Astrocyte (in vitro differentiated cells and primary cell): ENCODE data around the gene CPA1. TPM values are rescaled to one million over a fixed set of nuclear protein-coding genes. Genes with fewer than 3 reads are reported as not detected.

ENCODE experiments used
- DNase-seq: peaks from one replicate; pipeline ENCODE4 v3.0.0-alpha.2; 2010; ENCODE audit warnings: low read depth
- FAIRE-seq: peaks from 2 replicates; lab custom pipeline; 2011; peaks lifted over from hg19 to GRCh38; lab: Jason Lieb, UNC
- H2AFZ ChIP-seq: 2 replicates; pipeline ENCODE4 v1.6.0; 2012; ENCODE audit warnings: low read depth, low read length, inconsistent platforms
- H3K27ac ChIP-seq: 2 replicates; pipeline ENCODE4 v1.5.1; 2011; ENCODE audit warnings: low read depth, low read length, inconsistent platforms
- H3K27me3 ChIP-seq: 2 replicates; pipeline ENCODE4 v1.6.0; 2011; ENCODE audit warnings: low read length, inconsistent platforms; ENCODE audit not compliant: insufficient read depth
- H3K36me3 ChIP-seq: 2 replicates; pipeline ENCODE4 v1.5.1; 2011; ENCODE audit warnings: low read length, inconsistent platforms; ENCODE audit not compliant: insufficient read depth
- H3K4me1 ChIP-seq: 2 replicates; pipeline ENCODE4 v1.5.1; 2011; ENCODE audit warnings: low read length, inconsistent platforms; ENCODE audit not compliant: insufficient read depth
- H3K4me2 ChIP-seq: 2 replicates; pipeline ENCODE4 v1.6.0; 2012; ENCODE audit warnings: low read length, inconsistent platforms
- H3K4me3 ChIP-seq: 2 replicates; pipeline ENCODE4 v1.5.1; 2011; ENCODE audit warnings: low read depth, mild to moderate bottlenecking, low read length, inconsistent platforms; ENCODE audit not compliant: insufficient read depth
- H3K79me2 ChIP-seq: 2 replicates; pipeline ENCODE4 v1.6.0; 2012; ENCODE audit warnings: mild to moderate bottlenecking, low read length, inconsistent platforms; ENCODE audit not compliant: insufficient read depth
- H3K9ac ChIP-seq: 2 replicates; pipeline ENCODE4 v1.6.0; 2012; ENCODE audit warnings: mild to moderate bottlenecking, low read length, inconsistent platforms
- H3K9me3 ChIP-seq: 2 replicates; pipeline ENCODE4 v1.5.1; 2012; ENCODE audit warnings: low read depth, mild to moderate bottlenecking, low read length, inconsistent platforms; ENCODE audit not compliant: insufficient read depth
- H4K20me1 ChIP-seq: 2 replicates; pipeline ENCODE4 v1.6.0; 2012; ENCODE audit warnings: low read length, inconsistent platforms; ENCODE audit not compliant: insufficient read depth
- H3K27ac Mint-ChIP-seq: one replicate; pipeline ENCODE4 v1.8.0; 2021; ENCODE audit warnings: mild to moderate bottlenecking, mixed read lengths; ENCODE audit not compliant: unreplicated experiment
- H3K27me3 Mint-ChIP-seq: one replicate; pipeline ENCODE4 v1.8.0; 2021; ENCODE audit warnings: low read depth, mixed read lengths; ENCODE audit not compliant: unreplicated experiment
- H3K36me3 Mint-ChIP-seq: one replicate; pipeline ENCODE4 v1.8.0; 2021; ENCODE audit warnings: low read depth, mixed read lengths; ENCODE audit not compliant: unreplicated experiment
- H3K4me1 Mint-ChIP-seq: one replicate; pipeline ENCODE4 v1.8.0; 2021; ENCODE audit warnings: low read depth, mixed read lengths; ENCODE audit not compliant: unreplicated experiment
- H3K4me3 Mint-ChIP-seq: one replicate; pipeline ENCODE4 v1.8.0; 2021; ENCODE audit warnings: mild to moderate bottlenecking, moderate library complexity, mixed read lengths; ENCODE audit not compliant: unreplicated experiment
- H3K9me3 Mint-ChIP-seq: one replicate; pipeline ENCODE4 v1.8.0; 2021; ENCODE audit warnings: mild to moderate bottlenecking, mixed read lengths; ENCODE audit not compliant: unreplicated experiment
- EZH2 ChIP-seq: IDR thresholded peaks from 2 replicates; pipeline ENCODE4 v1.6.1; 2012; ENCODE audit warnings: mild to moderate bottlenecking, low read length, inconsistent platforms; ENCODE audit not compliant: insufficient read depth
- total RNA-seq: library from RNA; stranded (reverse); gene quantifications from 2 replicates; pipeline ENCODE4 v1.2.1, GENCODE V29; 2021
- TF ChIP-seq, protein P1 (sequence below): IDR thresholded peaks from 2 replicates; pipeline ENCODE4 v1.5.1; 2011; ENCODE audit warnings: low read depth, mild to moderate bottlenecking, inconsistent platforms, low read length, moderate library complexity; ENCODE audit not compliant: insufficient read depth

The CPA1 gene
- total RNA-seq, 1 donor from 2014 or later, result not detected

DNA sequence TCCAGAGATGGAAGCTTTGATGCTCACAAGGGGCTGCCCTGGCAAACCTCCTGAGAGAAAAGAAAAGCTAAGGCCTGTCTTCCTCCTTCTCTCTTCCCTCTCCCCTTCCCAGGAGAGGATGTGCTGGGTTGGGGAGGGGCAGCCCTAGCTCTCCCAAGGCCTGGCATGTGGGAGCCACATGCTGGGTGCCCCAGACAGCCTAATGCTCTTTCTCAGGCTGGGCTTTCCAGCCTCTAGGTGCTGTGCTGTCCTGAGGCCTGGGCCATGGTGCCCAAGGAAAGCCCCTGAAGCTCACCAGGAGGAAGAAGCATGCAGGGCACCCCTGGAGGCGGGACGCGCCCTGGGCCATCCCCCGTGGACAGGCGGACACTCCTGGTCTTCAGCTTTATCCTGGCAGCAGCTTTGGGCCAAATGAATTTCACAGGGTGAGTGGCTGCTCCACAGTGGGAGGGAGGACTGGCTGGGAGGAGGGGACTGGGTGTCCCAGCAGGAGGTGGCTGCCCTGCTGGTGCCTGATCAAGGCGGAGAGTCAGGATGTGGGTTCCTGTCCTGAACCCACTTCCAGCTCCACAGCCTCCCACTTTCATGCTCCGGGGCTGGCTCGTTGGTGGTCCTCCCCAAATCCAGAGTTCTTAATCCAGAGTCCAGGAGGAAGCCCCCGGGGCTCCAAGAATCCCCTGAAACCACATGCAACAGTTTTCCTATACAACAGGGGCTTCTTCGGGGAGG lies 34.0 kb upstream of the CPA1 start:
- H3K79me2 ChIP-seq, result no peaks in the 10 kb centered on the region
- FAIRE-seq (no peak), DNase-seq (no peak)
- no peak for TF ChIP-seq EZH2
- TF ChIP-seq, protein P1, sequence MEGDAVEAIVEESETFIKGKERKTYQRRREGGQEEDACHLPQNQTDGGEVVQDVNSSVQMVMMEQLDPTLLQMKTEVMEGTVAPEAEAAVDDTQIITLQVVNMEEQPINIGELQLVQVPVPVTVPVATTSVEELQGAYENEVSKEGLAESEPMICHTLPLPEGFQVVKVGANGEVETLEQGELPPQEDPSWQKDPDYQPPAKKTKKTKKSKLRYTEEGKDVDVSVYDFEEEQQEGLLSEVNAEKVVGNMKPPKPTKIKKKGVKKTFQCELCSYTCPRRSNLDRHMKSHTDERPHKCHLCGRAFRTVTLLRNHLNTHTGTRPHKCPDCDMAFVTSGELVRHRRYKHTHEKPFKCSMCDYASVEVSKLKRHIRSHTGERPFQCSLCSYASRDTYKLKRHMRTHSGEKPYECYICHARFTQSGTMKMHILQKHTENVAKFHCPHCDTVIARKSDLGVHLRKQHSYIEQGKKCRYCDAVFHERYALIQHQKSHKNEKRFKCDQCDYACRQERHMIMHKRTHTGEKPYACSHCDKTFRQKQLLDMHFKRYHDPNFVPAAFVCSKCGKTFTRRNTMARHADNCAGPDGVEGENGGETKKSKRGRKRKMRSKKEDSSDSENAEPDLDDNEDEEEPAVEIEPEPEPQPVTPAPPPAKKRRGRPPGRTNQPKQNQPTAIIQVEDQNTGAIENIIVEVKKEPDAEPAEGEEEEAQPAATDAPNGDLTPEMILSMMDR, result no peak
- Mint-ChIP-seq H3K27me3 (peaks cover 8% of the 10 kb centered on the region), H3K27ac (no peak overlapping the region), H3K36me3 (no peaks in the 10 kb centered on the region), H3K4me1 (peaks cover 15% of the 10 kb centered on the region), H3K4me3 (no peak overlapping the region), H3K9me3 (no peaks in the 10 kb centered on the region)
- no peak overlapping the region for H3K27ac ChIP-seq
- H3K4me1 ChIP-seq, result peaks cover 5% of the 10 kb centered on the region
- no peak overlapping the region for H3K9ac ChIP-seq
- no peak overlapping the region for H2AFZ ChIP-seq
- no peaks in the 10 kb centered on the region for H4K20me1 ChIP-seq
- H3K4me3 ChIP-seq, result no peak overlapping the region
- H3K36me3 ChIP-seq, result no peaks in the 10 kb centered on the region
- no peak overlapping the region for H3K4me2 ChIP-seq
- H3K9me3 ChIP-seq, result no peaks in the 10 kb centered on the region
- no peaks in the 10 kb centered on the region for H3K27me3 ChIP-seq

DNA sequence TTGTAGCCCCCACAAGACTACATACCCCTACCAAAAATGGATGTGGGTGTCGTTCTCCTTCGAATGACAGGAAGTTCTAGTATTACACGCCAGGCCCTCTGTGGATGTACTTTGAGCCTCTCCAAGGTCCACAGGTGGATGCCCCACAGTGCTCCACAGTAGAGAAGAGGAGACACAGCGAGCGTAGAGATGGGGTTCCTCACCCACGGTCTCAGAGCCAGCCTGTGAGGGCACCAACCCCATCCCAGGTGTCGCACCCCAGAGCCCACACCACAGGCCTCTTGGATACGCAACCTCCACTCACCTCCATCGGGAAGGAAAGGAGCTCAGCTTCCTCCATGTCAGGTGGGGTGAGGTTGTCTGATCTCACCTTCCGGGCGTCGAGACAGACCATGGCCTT lies 33.4 kb upstream of the CPA1 start:
- Mint-ChIP-seq H3K27ac (no peak overlapping the region), H3K36me3 (no peaks in the 10 kb centered on the region), H3K9me3 (no peaks in the 10 kb centered on the region), H3K4me3 (no peak overlapping the region), H3K4me1 (peaks cover 20% of the 10 kb centered on the region), H3K27me3 (peaks cover 8% of the 10 kb centered on the region)
- no peak for FAIRE-seq
- no peaks in the 10 kb centered on the region for H3K9me3 ChIP-seq
- H3K27ac ChIP-seq, result no peak overlapping the region
- H3K79me2 ChIP-seq, result no peaks in the 10 kb centered on the region
- TF ChIP-seq, protein P1, result no peak
- no peak for TF ChIP-seq EZH2
- H2AFZ ChIP-seq, result no peak overlapping the region
- H3K36me3 ChIP-seq, result no peaks in the 10 kb centered on the region
- H3K4me3 ChIP-seq, result no peak overlapping the region
- H3K9ac ChIP-seq, result no peak overlapping the region
- no peak overlapping the region for H3K4me2 ChIP-seq
- no peaks in the 10 kb centered on the region for H3K27me3 ChIP-seq
- DNase-seq, result no peak
- no peaks in the 10 kb centered on the region for H4K20me1 ChIP-seq
- peaks cover 7% of the 10 kb centered on the region for H3K4me1 ChIP-seq
